Skeletal muscle tissue (tissue), 4 donors: ENCODE results near the gene FAU. TPM values are rescaled to one million over a fixed set of nuclear protein-coding genes. Genes with fewer than 3 reads are reported as not detected.

ENCODE experiments used
- H3K27ac ChIP-seq: one replicate; pipeline ENCODE4 v1.7.0; 2013; ENCODE audit warnings: mild to moderate bottlenecking, low read depth, low read length, inconsistent platforms
- H3K27me3 ChIP-seq, 3 donors: one replicate each; pipeline ENCODE4 v1.7.0; 2013; ENCODE audit warnings: low read length in 3 of 3; ENCODE audit not compliant: control insufficient read depth in 3 of 3, insufficient read depth in 3 of 3
- H3K36me3 ChIP-seq, 3 donors: one replicate each; pipeline ENCODE4 v1.7.0; 2013; ENCODE audit warnings: low read length in 3 of 3; ENCODE audit not compliant: control insufficient read depth in 3 of 3, insufficient read depth in 3 of 3
- H3K4me1 ChIP-seq, 3 donors: one replicate each; pipeline ENCODE4 v1.7.0; 2013; ENCODE audit warnings: low read length in 3 of 3, mild to moderate bottlenecking in 3 of 3; ENCODE audit not compliant: control insufficient read depth in 3 of 3, insufficient read depth in 3 of 3
- H3K4me3 ChIP-seq, 3 donors: one replicate each; pipeline ENCODE4 v1.7.0; 2013; ENCODE audit warnings: low read length in 3 of 3
- H3K9ac ChIP-seq, 3 donors: one replicate each; pipeline ENCODE4 v1.7.0; 2013; ENCODE audit warnings: low read length in 3 of 3, mild to moderate bottlenecking in 3 of 3, moderate library complexity in 2 of 3, low read depth in 1 of 3
- H3K9me3 ChIP-seq, 3 donors: one replicate each; pipeline ENCODE4 v1.7.0; 2013; ENCODE audit warnings: low read length in 3 of 3; ENCODE audit not compliant: control insufficient read depth in 3 of 3
- total RNA-seq: library from RNA; depleted of rRNA; stranded (reverse); fragments of >200 nt; gene quantifications from one replicate; pipeline ENCODE4 v1.2.3, GENCODE V29; 2014
- donor health status: Osteomylitis.

Gene FAU
- total RNA-seq, 1 donor from 2014 or later, result 292 TPM

DNA sequence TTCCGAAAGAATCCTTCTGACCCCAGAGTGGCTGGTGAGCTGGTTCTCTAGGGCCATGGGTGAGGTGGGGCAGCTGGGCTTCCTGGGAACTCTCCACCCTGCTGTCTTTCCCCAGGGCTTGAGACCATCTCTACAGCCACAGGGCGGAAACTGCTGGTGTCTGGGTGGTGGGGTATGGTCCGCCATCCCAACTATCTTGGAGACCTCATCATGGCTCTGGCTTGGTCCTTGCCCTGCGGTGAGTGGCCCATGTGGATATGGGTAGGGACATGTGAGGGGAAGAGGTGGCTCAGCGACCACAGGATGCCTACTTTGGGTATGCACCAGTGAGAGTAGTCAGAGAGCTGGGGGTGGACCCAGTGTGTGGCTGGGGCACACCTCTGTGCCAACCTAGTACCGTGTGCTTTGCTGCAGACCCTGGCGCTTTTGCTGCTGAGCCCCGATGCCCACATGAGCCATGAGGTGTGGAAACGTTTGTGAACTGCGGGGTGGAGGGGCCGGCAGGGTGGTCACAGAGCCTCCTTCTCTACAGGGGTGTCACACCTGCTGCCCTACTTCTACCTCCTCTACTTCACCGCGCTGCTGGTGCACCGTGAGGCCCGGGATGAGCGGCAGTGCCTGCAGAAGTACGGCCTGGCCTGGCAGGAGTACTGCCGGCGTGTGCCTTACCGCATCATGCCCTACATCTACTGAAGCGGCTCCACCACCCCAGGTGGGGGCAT is 6.4 kb downstream of the FAU start:
- H3K4me1 ChIP-seq, result peaks cover 34 to 70% (median 58%) of the 10 kb centered on the region in 3 donors
- no peaks in the 10 kb centered on the region for H3K9me3 ChIP-seq
- no peak overlapping the region for H3K27ac ChIP-seq
- H3K36me3 ChIP-seq, result peaks cover 23 to 28% (median 26%) of the 10 kb centered on the region in 3 donors
- H3K27me3 ChIP-seq, result no peaks in the 10 kb centered on the region
- peak overlapping the region; percentile 33 to 94 (median 88) for H3K9ac ChIP-seq
- no peak overlapping the region for H3K4me3 ChIP-seq

DNA sequence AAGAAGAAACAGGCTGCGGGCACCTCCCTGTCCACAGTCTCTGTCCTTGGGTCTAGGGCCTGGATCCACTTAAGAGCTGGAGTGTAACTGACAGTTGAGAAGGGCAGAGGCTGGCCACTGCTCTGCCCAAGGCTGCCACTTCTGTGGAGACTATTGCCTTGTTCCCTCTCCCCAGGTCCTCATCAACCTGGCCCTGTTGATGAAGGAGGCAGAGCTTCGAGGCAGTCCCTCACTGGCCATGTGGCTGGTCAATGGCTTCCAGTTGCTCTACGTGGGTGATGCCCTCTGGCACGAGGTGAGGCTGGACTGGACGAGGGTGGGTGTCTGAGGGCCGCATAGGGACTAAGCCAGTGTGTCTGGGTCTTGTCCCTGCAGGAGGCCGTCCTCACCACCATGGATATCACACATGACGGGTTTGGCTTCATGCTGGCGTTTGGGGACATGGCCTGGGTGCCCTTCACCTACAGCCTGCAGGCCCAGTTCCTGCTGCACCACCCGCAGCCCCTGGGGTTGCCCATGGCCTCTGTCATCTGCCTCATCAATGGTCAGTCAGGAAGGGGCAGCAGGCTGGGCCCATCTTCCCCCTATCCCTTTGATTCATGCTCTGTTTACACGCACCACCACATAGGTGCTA is 7.3 kb downstream of the FAU start:
- Histone ChIP-seq H3K4me1 (peaks cover 39 to 73% (median 58%) of the 10 kb centered on the region in 3 donors), H3K36me3 (peaks cover 18 to 22% (median 20%) of the 10 kb centered on the region in 3 donors), H3K27me3 (no peaks in the 10 kb centered on the region), H3K9ac (peak overlapping the region in 1 of 3 donors; percentile 25), H3K4me3 (no peak overlapping the region), H3K27ac (no peak overlapping the region), H3K9me3 (no peaks in the 10 kb centered on the region)

DNA sequence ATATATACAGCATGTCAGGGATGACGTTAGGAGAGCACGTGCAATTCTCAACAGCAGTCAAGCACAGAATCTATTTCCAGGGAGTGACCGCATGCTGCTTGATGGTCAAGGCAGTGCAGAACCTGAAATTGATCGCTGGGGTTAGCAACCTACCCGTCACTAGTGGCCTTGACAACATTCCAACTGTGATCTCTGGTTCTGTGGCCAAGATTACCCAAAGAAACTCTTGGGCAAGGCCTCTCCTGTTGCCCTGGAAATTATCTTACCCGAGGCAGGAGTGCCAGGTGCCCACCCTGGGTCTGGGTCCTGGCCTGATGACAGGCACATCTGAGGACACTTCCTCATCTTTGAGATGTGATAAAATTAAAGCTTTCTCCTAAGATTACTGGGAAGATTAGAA is 8.1 kb downstream of the FAU start:
- H3K9ac ChIP-seq, result peak overlapping the region in 1 of 3 donors; percentile 86
- H3K36me3 ChIP-seq, result peaks cover 20 to 24% (median 24%) of the 10 kb centered on the region in 3 donors
- no peaks in the 10 kb centered on the region for H3K27me3 ChIP-seq
- no peak overlapping the region for H3K4me3 ChIP-seq
- peaks cover 39 to 73% (median 58%) of the 10 kb centered on the region in 3 donors for H3K4me1 ChIP-seq
- no peak overlapping the region for H3K27ac ChIP-seq
- no peaks in the 10 kb centered on the region for H3K9me3 ChIP-seq

DNA sequence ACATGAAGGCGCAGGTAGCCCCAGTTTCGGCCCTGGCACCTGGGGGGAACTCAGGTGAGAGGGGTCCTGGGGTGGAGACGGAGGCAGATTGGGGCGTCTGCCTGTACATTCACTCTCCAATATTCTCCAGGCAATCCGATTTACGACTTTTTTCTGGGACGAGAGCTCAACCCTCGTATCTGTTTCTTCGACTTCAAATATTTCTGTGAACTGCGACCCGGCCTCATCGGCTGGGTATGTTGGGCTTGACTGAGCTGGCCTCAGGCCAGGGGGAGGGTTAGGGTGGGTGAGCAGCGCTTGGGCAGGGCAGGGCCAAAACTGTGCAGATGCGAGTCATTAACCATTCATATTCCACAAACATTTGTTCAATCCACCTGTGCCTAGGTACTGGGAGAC is 8.6 kb downstream of the FAU start:
- no peaks in the 10 kb centered on the region for H3K9me3 ChIP-seq
- peak overlapping the region in 2 of 3 donors; percentile 56 to 76 for H3K4me3 ChIP-seq
- peak overlapping the region; percentile 72 to 86 (median 73) for H3K9ac ChIP-seq
- H3K36me3 ChIP-seq, result peaks cover 21 to 24% (median 22%) of the 10 kb centered on the region in 3 donors
- H3K4me1 ChIP-seq, result peaks cover 39 to 72% (median 58%) of the 10 kb centered on the region in 3 donors
- H3K27me3 ChIP-seq, result no peaks in the 10 kb centered on the region
- no peak overlapping the region for H3K27ac ChIP-seq

DNA sequence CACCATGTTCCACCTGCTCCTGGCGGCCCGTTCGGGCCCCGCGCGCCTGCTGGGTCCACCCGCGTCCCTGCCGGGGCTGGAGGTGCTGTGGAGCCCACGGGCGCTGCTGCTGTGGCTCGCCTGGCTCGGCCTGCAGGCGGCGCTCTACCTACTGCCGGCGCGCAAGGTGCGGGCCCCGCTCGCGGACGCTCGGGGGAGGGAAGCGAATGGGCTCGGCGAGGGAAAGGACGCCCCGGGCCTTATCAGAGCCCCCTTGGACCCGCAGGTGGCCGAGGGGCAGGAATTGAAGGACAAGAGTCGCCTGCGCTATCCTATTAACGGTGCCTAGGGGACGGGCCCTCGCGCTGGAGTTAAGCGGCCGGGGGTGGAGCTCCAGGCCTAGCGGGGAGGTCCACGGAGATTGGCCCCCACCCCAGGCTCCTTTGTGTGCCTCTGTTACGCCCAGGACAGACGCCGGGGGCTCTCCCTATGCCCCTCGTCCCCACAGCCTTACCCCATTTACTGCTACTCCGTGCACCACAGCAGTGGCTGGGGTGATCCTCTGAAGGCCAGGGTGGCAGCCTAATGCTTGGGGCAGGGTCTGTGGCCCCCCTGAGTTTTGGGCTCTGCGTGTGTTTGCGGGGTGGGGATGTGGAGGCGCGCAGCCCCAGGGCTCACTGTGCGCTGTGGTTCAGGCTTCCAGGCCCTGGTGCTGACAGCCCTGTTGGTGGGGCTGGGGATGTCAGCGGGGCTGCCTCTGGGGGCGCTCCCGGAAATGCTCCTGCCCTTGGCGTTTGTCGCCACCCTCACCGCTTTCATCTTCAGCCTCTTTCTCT is 9.2 kb downstream of the FAU start:
- Histone ChIP-seq H3K27me3 (no peaks in the 10 kb centered on the region), H3K4me1 (peaks cover 34 to 66% (median 54%) of the 10 kb centered on the region in 3 donors), H3K27ac (no peak overlapping the region), H3K9me3 (no peaks in the 10 kb centered on the region), H3K4me3 (peak overlapping the region; percentile 69 to 76 (median 72)), H3K9ac (peak overlapping the region; percentile 72 to 86 (median 73)), H3K36me3 (peaks cover 24 to 28% (median 26%) of the 10 kb centered on the region in 3 donors)

DNA sequence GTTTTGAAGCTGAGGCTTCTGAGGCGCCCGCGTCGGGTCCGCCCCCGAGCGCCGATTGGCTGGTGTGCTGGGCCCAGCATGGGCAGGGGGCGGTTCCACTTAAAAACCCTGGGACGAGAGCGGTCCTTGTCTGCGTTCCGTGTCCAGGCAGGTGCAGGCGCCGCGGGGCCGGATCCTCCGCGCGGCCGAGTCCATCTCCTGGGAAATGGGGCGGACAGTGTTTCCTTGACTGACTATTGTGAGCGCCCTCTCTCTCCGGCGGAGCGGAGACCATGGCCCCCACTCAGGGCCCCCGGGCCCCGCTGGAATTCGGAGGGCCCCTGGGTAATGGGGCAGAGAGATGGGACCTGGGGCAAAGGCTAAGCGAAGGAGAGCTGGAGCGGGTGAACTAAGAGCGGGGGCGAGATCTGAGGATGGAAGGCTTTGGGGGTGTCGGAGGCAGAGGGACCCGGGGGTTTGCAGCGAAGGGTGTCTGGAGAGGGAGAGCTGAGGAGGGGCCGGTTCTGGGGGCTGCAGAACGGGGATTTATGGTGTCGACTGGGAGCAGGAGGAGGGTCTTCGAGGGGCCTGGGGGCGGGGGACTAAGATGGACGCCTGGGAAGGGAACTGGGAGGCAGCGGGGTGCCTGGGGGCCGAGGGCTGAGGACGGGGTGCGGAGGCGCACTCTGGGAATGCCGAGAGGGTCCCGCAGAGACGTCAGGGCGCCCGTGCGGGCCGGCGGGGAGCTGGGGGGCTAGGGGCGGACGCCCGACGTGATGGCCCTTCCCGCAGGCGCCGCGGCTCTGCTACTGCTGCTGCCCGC is 10.0 kb downstream of the FAU start, which contains the start of gene TM7SF2:
Gene TM7SF2, plus strand, starts transcription at position 129 of the 802 bp plus-strand sequence. Its CDS starts 144 bp downstream, at position 273.
- peak within 1 kb of the TSS; percentile 69 to 76 (median 72) for H3K4me3 ChIP-seq
- no peaks in the 10 kb centered on the region for H3K9me3 ChIP-seq
- peak within 1 kb of the TSS; percentile 62 for H3K27ac ChIP-seq
- H3K4me1 ChIP-seq, result peaks cover 34 to 61% (median 53%) of the 10 kb centered on the region in 3 donors
- peaks cover 26 to 32% (median 28%) of the 10 kb centered on the region in 3 donors for H3K36me3 ChIP-seq
- H3K9ac ChIP-seq, result peak within 1 kb of the TSS; percentile 72 to 86 (median 73)
- H3K27me3 ChIP-seq, result no peaks in the 10 kb centered on the region

DNA sequence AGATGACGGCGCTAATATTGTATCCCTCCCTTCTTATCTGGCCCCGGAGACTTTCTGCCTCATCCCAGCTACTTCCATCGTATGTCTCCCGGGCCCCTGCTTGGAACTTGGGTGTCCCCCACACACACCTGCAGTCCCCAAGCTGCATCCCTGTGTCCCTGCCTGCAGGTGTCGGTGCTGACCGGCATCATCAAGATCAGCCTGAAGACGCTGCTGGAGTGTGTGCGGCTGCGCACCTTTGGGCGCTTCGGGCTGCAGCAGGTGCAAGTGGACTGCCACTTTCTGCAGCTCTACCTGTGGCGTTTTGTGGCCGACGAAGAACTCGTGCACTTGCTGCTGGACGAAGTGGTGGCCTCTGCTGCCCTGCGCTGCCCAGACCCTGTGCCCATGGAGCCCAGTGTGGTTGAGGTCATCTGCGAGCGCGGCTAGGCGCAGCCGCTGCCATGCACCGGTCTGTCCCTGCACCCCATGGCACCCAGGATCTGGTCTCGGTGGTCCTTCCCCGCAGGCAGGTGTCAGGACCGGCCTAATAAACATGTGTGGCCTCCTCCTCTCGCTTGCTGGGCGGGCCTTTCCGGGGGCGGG is 10.7 kb downstream of the FAU start:
- Histone ChIP-seq H3K4me1 (peaks cover 28 to 54% (median 46%) of the 10 kb centered on the region in 3 donors), H3K9me3 (no peaks in the 10 kb centered on the region), H3K27me3 (no peaks in the 10 kb centered on the region), H3K27ac (no peak overlapping the region), H3K9ac (peak overlapping the region in 1 of 3 donors; percentile 60), H3K4me3 (peak overlapping the region; percentile 35 to 64 (median 54)), H3K36me3 (peaks cover 26 to 32% (median 28%) of the 10 kb centered on the region in 3 donors)

DNA sequence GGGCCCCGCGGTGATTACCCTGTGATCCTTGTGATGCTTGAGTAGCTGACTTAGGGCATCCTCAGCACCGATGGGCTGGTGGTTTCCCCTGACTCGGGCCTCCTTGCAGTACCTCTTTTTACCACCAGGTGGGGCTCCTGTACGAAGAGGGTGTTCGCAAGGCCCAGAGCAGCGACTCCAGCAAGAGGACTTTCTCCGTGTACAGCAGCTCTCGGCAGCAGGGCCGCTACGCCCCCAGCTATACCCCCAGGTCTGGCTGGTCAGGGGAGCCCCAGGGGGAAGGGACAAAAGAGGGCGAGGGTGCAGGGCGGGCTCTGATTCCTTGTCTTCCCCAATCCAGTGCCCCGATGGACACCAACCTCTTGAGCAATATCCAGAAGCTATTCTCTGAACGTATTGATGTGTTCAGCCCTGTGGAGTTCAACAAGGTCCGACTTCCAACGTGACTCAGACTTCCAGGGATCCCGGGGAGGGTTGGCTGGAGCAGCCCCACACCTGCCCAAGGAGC is 11.5 kb downstream of the FAU start:
- H3K9me3 ChIP-seq, result no peaks in the 10 kb centered on the region
- no peak overlapping the region for H3K4me3 ChIP-seq
- H3K4me1 ChIP-seq, result peaks cover 22 to 45% (median 38%) of the 10 kb centered on the region in 3 donors
- peaks cover 21 to 33% (median 26%) of the 10 kb centered on the region in 3 donors for H3K36me3 ChIP-seq
- peak overlapping the region; percentile 34 to 60 (median 51) for H3K9ac ChIP-seq
- H3K27ac ChIP-seq, result no peak overlapping the region
- H3K27me3 ChIP-seq, result no peaks in the 10 kb centered on the region
